ENCODE data around the gene APBB2. TPM values are rescaled to one million over a fixed set of nuclear protein-coding genes. Genes with fewer than 3 reads are reported as not detected.

APBB2 gene
- polyA plus RNA-seq, 3 donors = 0.15 to 0.33 TPM; not detected in 1

- intact Hi-C loops (cut with micrococcal nuclease) = no loop called here
- Histone ChIP-seq H3K79me2 (ENCODE audit: insufficient read depth, low read length) (no peaks in the 10 kb centered on the region), H3K4me3 (replicated peaks in 1 of 3; ENCODE audit: low read depth in 2 of 3, low read length in 3 of 3) (no peak overlapping the region), H3K9ac (ENCODE audit: insufficient read depth, low read length, poor library complexity, severe bottlenecking) (no peak overlapping the region), H4K20me1 (ENCODE audit: insufficient read depth, low read length) (no peaks in the 10 kb centered on the region), H2AFZ (ENCODE audit: insufficient read depth, low read depth, low read length, poor library complexity, severe bottlenecking) (no peak overlapping the region), H3K4me1 (ENCODE audit: control insufficient read depth in 1 of 2, insufficient read depth in 2 of 2, low read length in 2 of 2) (peaks cover 10 to 14% of the 10 kb centered on the region in 2 donors), H3K4me2 (replicated peaks; ENCODE audit: extremely low read depth, low read length, poor library complexity, severe bottlenecking) (no peak overlapping the region), H3K9me3 (replicated peaks in 1 of 2; ENCODE audit: control insufficient read depth in 1 of 2, insufficient read depth in 1 of 2, low read length in 2 of 2) (no peaks in the 10 kb centered on the region), H3K36me3 (replicated peaks in 1 of 2; ENCODE audit: control insufficient read depth in 1 of 2, insufficient read depth in 2 of 2, low read length in 2 of 2) (no peaks in the 10 kb centered on the region), H3K27ac (ENCODE audit: low read depth in 1 of 2, low read length in 2 of 2) (no peak overlapping the region), H3K27me3 (ENCODE audit: control insufficient read depth in 2 of 2, insufficient read depth in 2 of 2, low read length in 2 of 2) (no peaks in the 10 kb centered on the region)
- 100% methylated on average over 1 of the region's 4 CpGs for WGBS (ENCODE audit: insufficient coverage)
- Mint-ChIP-seq H3K27me3 (ENCODE audit: low read depth in 3 of 3) (peaks cover 0 to 3% (median 0%) of the 10 kb centered on the region in 3 donors), H3K4me3 (no peak overlapping the region), H3K4me1 (peaks cover 14% of the 10 kb centered on the region), H3K36me3 (peaks cover 0 to 5% of the 10 kb centered on the region in 2 donors), H3K27ac (no peak overlapping the region), H3K9me3 (no peaks in the 10 kb centered on the region)
- no peak for DNase-seq
- TF ChIP-seq CTCF (IDR thresholded peaks at IDR 0.05) = no peak
Measured at GRCh38 chr4:40838742-40839141, 375.6 kb downstream of the APBB2 start.

GRCh38 chr4:40837094-40837870, 377.1 kb downstream of the APBB2 start:
- peak overlapping the region; percentile 61 for H2AFZ ChIP-seq (ENCODE audit: insufficient read depth, low read depth, low read length, poor library complexity, severe bottlenecking)
- no peaks in the 10 kb centered on the region for H3K79me2 ChIP-seq (ENCODE audit: insufficient read depth, low read length)
- H3K27me3 ChIP-seq (ENCODE audit: control insufficient read depth in 2 of 2, insufficient read depth in 2 of 2, low read length in 2 of 2) = no peaks in the 10 kb centered on the region
- peaks cover 0 to 3% (median 0%) of the 10 kb centered on the region in 3 donors for H3K27me3 Mint-ChIP-seq (ENCODE audit: low read depth in 3 of 3)
- no peak overlapping the region for H3K9ac ChIP-seq (ENCODE audit: insufficient read depth, low read length, poor library complexity, severe bottlenecking)
- H3K4me1 ChIP-seq (ENCODE audit: control insufficient read depth in 1 of 2, insufficient read depth in 2 of 2, low read length in 2 of 2) = peaks cover 10 to 14% of the 10 kb centered on the region in 2 donors
- peaks cover 0 to 2% (median 0%) of the 10 kb centered on the region in 7 donors for H3K9me3 Mint-ChIP-seq
- H3K4me2 ChIP-seq (replicated peaks; ENCODE audit: extremely low read depth, low read length, poor library complexity, severe bottlenecking) = no peak overlapping the region
- over 99% methylated on average over 11 of the region's 16 CpGs for WGBS (ENCODE audit: insufficient coverage)
- H3K27ac Mint-ChIP-seq = no peak overlapping the region
- H3K36me3 Mint-ChIP-seq = peaks cover 0 to 12% of the 10 kb centered on the region in 2 donors
- no peaks in the 10 kb centered on the region for H3K36me3 ChIP-seq (replicated peaks in 1 of 2; ENCODE audit: control insufficient read depth in 1 of 2, insufficient read depth in 2 of 2, low read length in 2 of 2)
- intact Hi-C loops (cut with micrococcal nuclease) = no loop called here
- H3K4me1 Mint-ChIP-seq = peaks cover 14% of the 10 kb centered on the region
- TF ChIP-seq CTCF (IDR thresholded peaks at IDR 0.05) = no peak
- no peak for DNase-seq
- no peak overlapping the region for H3K4me3 ChIP-seq (replicated peaks in 1 of 3; ENCODE audit: low read depth in 2 of 3, low read length in 3 of 3)
- no peaks in the 10 kb centered on the region for H4K20me1 ChIP-seq (ENCODE audit: insufficient read depth, low read length)
- H3K27ac ChIP-seq (ENCODE audit: low read depth in 1 of 2, low read length in 2 of 2) = no peak overlapping the region
- H3K4me3 Mint-ChIP-seq = no peak overlapping the region
- H3K9me3 ChIP-seq (replicated peaks in 1 of 2; ENCODE audit: control insufficient read depth in 1 of 2, insufficient read depth in 1 of 2, low read length in 2 of 2) = no peaks in the 10 kb centered on the region
